Measurements from ENCODE around the gene ATP11C.
A peak's percentile ranks its signal among the peaks of the same experiment; 100 is the strongest.
"Not testable (repeated sequence)": the region's sequence is repeated elsewhere in the genome, so short reads cannot be mapped to it uniquely, and the experiment has no call there.

ATP11C gene

DNA sequence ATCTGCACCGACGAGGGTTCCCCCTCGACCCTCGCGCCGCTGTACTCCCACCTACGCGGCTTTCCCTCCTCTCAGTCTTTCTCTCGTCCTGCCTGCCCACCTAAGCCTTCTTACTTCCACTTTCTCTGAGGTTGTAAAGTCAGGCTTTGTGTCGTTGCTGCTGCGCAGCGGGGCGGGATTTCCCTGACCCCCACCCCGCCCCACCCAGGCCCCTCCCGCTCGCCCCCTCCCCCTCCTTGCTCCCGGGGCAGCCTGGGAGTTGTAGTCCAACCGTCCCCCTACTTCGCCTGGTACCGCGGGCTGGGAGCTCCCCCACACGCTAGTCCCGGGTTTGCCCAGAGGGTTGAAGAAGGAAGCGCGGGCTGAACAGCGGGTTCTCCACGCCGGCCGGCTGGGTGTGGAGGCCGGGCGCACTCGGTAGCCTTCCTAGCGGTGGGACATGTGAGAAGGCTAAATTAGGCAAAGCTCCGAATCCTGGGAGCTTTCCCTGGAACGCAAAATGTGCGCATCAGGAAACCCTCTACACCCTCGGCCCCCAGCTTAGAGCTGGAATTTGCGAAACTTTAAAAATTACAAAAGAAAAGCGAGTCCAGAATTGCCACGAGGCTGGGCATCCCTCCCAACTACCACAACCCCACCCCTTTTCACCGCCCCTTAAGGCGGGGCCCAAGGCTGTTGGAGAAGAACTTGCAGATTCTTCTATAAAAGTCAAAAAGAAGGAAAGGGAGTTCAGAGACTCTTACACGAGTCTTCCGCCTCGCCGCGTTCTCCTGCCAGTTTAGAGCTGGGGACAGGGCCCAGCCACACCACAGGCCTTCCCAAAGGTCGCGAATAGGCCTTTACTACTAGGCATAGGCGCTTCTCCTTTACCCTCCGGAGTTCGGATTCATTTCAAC lies at the start of gene ATP11C:
Gene ATP11C (minus strand): TSS at position 153 of the 896 bp plus-strand sequence. CDS start 1,011 bp downstream, outside the sequence.
- peak; percentile 22 for DNase-seq

DNA sequence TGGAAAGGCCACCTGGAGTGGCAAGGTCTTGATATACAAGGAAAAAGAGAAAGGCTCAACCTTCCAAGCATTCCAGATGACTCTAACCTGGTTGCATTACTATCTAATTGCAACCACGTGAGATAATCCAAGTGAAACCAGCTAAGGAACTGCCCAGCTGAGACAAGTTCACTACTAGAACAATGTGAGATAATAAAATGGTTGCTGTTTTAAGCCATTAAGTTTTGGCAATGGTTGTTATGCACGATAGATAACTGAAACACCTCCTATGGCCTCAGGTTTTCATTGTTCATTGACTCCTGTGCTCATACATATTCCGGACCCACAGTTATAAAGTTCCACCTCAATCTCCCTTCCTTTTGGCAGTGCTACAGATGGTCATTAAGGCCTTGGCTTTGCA lies 41.6 kb upstream of the ATP11C start:
- DNase-seq = no peak

GRCh38 chrX:139972629-139973624 lies 40.1 kb upstream of the ATP11C start:
- DNase-seq = no peak

DNA sequence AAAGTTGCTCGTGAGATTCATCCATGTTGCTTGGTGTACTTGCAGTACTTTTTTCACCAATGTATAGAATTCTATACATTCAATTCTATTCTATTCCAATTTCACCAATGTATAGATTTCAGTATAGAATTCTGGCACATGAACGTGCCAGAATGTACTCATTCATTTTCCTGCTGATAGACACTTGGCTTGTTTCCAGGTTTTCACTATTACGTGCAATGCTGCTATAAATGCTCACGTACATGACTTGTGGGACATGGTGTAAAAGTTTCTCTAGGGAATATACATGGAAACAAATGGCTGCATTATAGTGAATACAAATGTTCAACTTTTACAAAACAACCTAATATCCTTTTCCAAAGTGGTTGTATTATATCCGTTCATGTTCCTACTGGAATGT lies 39.3 kb upstream of the ATP11C start:
- DNase-seq = no peak

DNA sequence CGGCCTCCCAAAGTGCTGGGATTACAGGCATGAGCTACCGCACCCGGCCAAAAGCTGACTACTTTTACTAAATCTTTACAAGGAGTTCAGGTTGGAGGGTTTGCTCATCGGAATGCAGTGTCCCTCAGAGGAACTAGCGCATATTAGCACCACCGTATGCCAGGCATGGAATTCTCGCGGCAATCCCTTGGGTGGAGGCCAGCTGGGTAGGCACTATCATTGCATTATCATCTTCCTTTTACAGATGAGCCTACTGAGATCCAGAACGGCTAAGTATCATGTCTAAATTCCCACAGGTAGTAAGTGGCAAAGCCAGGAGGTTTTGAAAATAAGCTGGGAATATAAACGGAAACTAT lies 38.5 kb upstream of the ATP11C start:
- no peak for DNase-seq

DNA sequence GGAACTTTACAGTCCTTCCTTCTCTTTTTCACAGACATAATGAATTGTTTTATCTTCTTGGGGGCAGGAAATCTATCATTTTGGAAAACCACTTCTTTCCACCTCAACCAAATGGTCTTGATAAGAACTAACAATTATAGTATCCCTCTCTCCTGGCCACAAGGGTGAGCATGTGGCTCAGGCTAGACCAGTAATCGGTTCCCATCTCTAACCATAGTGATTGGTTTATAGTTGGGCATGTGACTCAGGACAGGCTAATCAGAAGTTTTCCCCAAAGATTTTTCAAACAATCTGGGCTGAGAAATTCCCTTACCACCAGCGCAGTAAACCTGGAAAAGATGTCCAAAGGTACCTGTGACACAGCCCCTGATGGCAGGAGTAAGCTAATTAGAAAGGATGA lies 36.4 kb upstream of the ATP11C start:
- DNase-seq = no peak

DNA sequence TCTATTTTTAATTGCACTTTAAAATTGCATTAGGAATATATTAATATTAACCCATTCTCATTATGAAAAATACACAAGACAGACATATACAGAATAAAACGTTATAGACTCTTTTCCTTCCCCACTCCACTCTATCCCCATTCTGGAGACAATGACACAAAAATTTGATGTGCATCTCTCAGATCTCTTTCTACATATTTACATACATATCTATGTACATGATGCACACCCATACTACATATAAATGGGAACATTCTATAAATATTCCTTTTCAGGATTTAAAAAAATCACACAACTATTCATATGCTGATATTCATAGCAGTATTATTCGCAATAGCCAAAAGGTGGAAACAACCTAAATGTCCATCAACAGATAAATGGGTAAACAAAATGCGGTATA lies 34.9 kb upstream of the ATP11C start:
- no peak for DNase-seq

GRCh38 chrX:139967300-139967699 lies 34.4 kb upstream of the ATP11C start:
- DNase-seq = no peak

GRCh38 chrX:139966159-139966558 lies 33.3 kb upstream of the ATP11C start:
- not testable (repeated sequence) for DNase-seq

DNA sequence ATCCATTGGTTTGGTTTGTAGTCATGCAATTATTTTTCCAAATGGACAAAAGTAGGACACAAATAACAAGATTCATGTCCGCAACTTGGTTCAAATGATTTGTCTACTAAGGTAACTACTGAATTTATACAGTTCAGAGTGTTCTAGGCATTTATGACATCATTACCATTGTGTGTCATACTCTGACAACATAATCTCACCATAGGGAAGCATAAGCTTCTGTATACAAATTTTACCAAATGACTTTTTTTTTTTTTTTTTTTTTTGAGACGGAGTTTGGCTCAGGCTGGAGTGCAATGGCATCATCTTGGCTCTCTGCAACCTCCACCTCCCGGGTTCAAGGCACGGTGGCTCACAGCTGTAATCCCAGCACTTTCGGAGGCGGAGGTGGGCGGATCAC lies 32.6 kb upstream of the ATP11C start, which contains the start of gene CXorf66:
Gene CXorf66 (minus strand): TSS at position 101 of the 400 bp plus-strand sequence. CDS start 25 bp downstream, at position 76.
- no peak for DNase-seq

DNA sequence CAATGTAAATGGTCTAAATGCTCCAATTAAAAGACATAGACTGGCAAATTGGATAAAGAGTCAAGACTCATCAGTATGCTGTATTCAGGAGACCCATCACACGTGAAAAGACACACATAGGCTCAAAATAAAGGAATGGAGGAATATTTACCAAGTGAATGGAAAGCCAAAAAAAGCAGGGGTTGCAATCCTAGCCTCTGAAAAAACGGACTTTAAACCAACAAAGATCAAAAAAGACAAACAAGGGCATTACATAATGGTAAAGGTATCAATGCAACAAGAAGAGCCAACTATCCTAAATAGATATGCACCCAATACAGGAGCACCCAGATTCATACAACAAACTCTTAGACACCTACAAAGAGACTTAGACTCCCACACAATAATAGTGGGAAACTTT lies 28.2 kb upstream of the ATP11C start:
- not testable (repeated sequence) for DNase-seq

GRCh38 chrX:139949703-139950102 lies 16.9 kb upstream of the ATP11C start:
- DNase-seq = no peak

- no peak for DNase-seq
Observed at GRCh38 chrX:139945075-139945474, 12.2 kb upstream of the ATP11C start.

DNA sequence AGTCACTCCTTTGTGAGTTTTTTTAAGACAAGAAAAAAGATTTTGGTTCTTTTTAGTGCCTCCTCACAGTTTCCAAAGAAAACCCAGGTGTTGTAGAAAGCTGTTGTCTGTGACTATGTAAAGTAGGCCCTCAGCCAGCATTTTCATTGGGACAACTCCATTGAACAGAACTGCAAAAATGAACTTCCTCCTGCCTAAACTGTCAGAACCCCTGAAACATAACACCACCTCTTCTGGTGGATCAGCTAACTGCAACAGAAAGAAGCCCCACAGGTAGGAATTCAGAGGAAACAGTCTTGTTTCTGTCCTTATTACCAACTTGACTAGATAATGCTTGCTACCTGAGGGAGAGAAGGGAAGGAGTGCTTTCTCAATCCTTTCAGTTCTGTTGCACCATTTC lies 3.4 kb upstream of the ATP11C start:
- DNase-seq = no peak

DNA sequence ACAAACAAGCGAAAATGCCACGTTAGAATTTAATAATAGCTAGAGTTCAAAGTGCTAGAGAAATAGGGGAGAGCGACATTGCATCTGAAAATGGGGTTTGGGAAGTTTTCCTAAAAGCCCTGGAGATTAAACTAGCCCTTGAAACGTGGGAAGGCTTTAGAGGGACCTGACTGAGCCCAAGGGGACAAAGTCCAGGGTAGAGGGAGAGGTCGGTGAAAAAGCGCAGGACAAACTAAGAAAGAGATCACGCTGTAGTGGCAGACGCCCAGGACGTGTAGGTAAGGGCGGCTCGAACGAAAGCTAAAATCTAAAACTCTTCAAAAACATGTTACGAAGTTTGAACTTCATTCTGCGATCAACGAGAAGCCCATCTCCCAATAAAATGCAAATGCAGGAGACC lies 1.1 kb upstream of the ATP11C start:
- DNase-seq = no peak

DNA sequence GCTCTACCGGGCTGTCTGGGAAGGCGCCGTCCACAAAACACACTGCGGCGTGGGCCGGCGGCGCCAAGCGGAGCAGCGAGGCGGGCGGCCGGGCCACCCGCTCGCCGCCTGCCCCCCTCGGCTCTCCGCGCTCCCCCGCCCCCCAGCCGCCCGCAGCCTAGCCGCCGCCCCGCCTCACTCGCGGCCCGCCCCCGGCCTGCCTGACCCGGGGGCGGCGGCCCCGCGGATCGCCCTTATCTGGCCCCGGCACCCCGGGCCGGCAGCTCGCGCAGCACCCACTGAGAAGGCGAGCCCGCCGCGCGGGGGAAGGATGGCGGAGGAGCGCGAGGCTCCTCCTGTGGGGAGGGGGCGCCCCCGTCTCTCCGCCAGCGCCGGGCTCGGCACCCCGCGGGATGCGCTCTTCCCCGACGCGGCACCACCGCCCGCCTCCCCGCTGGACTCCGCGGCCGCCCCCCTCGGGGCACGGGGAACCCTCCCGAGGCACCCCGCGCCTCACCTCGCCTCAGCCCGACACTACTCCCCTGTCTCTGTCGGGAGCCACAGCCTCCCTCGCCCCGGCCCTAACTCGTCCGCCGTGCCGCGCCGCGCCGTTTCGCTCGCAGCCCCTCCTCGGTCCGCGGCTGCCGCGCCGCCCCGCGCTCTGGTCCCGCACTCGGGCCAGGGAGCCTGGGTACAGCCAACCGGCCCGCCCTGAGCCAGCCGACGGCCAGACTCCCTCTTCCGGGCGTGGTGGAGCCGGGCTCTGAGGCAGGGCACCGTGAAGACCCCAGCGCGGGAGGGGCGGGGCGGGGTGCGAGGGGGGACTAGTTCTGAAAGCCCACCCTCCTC lies 566 bp downstream of the ATP11C start:
- no peak for DNase-seq

GRCh38 chrX:139931646-139932072 lies 1.2 kb downstream of the ATP11C start:
- no peak for DNase-seq

DNA sequence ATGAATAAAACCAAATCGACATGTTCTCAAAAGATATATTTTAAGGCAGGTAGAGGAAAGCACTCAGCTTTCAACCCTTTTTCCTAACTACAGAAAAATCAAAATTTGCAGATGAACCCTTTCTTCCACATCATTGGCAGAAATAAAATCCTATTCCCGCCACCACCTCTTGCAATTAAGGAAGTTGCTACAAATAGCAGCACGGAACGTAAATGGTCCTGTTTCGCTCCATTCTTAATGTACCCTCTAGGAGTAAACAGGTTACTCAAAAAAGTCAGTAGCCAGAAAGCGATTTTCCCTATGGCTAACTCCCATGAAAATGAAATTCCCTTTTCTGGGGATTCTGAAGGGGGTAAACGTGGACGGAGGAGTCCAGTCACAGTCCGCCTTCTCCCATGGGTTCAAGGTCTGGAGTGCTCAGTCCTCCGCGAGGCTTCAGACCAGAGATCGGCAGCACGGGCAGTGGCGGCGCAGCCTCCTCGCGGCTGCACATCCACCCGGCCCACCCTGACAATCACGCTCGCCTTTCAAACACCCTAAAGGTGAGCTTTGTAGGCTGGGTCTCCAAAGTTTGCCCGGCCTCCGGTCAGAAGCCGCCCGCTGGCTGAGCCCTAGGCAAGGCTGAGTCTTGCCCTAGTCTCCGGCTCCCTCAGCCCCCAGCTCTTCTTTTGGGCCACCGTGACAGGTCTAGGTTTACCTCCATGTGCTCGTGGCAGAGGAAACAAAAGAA lies 1.8 kb downstream of the ATP11C start:
- DNase-seq = peak; percentile 7

DNA sequence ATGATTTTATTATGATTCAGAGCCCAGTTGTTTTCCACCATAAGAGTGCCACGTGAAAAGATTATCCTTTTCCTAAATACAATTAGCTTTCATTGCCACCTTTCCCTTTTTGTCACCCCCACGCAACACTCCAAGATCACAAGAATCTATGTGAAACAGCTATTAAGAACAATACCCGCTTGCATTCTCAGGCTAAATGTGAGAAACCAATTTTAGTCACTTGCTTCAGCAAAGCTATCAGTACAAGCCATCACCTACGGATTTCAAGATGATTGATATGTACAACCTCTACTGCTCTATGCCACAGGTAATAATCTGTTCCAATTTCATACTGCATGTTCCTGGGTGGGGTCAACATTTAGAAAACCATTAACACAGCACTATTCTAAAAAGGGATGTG lies 2.5 kb downstream of the ATP11C start:
- no peak for DNase-seq

- no peak for DNase-seq
Observed at GRCh38 chrX:139929876-139930275, 3.0 kb downstream of the ATP11C start.

GRCh38 chrX:139924696-139925095 lies 8.2 kb downstream of the ATP11C start:
- no peak for DNase-seq
